HG03175 (cell line): ENCODE data around the gene DYSF.
"Not testable (repeated sequence)": the region's sequence is repeated elsewhere in the genome, so short reads cannot be mapped to it uniquely, and the experiment has no call there.

ENCODE experiments used
- ATAC-seq: cut with Tn5 transposase; IDR thresholded peaks from one replicate; pipeline ENCODE4 v1.9.1; 2021; ENCODE audit warnings: mild to moderate bottlenecking, moderate library complexity; ENCODE audit not compliant: unreplicated experiment

The DYSF gene

DNA sequence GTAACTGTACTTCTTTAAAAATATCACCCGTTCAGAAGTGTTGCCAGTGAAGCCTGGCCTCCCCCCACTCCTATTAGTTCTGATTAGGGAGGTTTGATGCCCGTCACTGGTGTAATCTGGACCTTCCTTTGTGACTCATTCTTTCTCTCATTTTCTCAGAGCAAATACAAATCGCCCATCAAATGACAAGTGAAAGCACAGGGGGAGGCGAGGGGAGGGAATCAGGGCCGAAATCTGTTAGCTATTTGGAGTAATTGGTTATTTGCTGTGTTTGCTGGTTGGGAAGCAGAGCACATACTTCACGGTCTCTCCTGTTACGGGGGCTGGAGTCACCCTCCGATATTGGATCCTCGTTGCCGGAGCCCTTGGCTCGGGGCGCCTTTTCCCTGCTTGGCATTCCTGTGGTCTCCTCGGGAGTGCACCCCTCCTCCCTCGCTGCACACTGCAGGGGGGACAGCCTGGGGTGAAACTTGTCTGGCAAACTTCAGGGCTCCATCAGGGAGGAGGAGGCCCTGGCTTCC, 178.1 kb downstream of the DYSF start:
- no peak for ATAC-seq

- ATAC-seq: no peak
Observed at GRCh38 chr2:71633086-71633485, 179.7 kb downstream of the DYSF start.

DNA sequence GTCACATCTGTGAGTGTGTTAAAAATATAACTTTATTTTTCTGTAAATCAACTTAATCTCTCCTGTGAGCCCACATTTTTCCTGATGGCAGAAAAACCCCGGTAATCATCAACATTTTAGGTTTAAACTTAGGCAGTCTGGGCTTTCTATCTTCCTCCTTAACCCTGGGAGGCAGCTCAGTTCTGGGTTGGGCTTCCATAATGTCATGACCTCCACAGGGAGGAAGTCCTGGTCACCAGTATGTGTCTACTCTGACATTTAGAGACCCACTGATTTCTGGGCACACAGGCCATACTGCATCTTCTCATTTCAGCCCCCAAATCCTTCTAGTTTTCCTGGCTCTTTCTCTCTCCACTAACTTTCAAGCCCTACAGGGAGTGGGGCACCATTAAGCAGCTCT, 181.2 kb downstream of the DYSF start:
- ATAC-seq: no peak

GRCh38 chr2:71635798-71636197, 182.4 kb downstream of the DYSF start:
- ATAC-seq: no peak

- no peak for ATAC-seq
Observed at GRCh38 chr2:71637168-71637567, 183.8 kb downstream of the DYSF start.

DNA sequence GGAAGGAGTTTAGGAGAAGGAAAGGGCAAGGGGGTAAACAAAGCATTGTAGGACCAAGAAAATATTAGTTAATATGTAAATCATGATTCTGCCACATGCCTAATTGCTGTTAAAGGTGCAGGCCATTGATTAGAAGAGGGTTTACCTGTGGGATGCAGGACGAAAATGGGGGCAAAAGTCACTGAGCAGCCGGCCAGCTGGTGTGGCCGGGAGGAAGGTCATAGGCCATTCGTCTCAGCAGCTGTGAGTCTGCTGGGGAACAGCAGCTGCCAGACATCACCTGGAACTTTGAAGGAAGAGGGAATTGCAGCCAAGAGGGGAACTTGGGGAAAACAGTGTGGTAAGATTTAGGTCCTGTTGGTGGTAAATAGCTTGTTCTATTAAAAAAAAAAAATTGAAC, 184.4 kb downstream of the DYSF start:
- no peak for ATAC-seq

GRCh38 chr2:71639735-71640134, 186.4 kb downstream of the DYSF start:
- ATAC-seq: no peak

DNA sequence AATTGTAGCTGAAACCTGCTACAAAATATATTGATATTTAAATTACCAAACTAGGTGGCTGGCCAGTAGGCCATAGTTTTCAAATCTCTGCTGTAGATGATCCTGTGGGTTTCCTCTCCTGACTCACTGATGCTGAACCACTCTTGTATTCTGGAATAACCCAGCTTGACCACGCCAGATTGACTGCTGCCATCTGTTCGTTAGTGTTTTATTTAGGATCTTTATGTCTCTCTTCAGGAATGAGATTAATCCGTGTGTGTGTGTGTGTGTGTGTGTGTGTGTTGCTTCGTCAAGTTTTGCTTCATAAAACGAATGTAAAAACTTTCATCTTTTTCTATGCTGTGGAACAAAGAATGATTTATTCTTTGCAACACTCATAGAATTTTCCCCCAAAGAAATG, 187.1 kb downstream of the DYSF start:
- no peak for ATAC-seq

DNA sequence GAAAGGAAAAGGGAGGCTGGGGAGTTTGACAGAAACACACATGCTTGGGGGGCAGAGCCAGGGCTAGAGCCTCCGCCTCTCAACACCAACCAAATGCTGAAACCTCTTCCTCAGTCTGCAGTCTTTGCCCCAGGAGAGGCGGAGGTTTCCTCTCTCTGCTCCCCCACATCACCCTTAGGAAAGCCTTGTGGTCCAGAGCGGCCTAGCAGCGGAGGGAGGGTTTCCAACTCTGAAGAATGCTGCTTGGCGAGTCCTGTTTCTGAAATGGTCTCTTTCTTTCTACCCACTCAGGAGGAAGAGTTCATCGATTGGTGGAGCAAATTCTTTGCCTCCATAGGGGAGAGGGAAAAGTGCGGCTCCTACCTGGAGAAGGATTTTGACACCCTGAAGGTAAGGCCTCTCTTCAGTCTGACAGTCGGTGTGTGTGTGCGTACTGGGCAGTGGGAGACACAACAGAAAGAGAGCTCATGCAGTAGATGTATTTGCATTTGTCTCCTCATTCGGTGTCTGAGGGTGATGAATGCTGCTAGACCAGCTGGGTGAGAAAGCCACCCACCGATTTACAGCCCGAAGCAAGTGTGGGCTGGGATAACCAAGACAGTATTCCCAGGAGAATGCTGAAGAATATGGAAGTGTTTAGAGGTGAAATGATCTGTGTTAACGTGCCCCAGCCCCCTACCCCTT, 190.5 kb downstream of the DYSF start:
- no peak for ATAC-seq

GRCh38 chr2:71646028-71646427, 192.7 kb downstream of the DYSF start:
- no peak for ATAC-seq

DNA sequence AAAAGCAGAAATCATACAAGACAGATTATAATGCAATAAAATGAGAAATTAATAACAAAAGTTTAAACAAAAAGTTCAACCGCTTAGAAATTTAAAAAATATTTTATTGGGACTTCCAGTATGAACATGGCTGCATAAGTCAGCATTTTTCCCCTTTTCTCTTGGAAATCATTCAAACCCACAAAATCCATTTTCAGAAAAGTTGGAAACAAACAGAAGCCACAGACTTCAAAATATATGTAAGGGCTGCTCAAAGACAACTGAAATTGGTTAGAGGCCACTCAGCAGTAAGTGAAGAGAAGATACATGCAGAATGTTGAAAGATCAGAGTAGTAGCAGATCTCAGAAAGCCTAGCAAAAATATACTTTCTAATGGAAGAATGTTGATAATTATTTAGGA, 194.0 kb downstream of the DYSF start:
- no peak for ATAC-seq

DNA sequence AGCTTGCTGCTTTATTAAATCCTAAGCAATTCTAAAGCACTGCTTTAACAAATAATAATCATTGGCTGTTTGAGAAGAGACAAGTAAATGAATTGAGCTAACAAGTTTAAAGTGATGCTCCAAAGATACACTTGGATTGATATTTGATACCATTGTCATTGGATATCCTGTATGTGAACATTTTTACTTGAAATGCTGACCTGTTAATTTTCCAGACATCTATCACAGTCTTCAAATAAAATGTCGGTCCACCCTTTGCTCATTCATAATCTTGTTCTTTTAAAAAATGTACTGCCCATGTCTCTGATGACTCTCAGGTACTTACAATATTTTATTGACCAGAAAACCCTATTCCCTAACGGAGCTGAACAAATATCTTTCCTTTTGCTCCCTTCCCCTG, 202.1 kb downstream of the DYSF start:
- ATAC-seq: no peak

GRCh38 chr2:71658256-71658655, 204.9 kb downstream of the DYSF start:
- not testable (repeated sequence) for ATAC-seq

DNA sequence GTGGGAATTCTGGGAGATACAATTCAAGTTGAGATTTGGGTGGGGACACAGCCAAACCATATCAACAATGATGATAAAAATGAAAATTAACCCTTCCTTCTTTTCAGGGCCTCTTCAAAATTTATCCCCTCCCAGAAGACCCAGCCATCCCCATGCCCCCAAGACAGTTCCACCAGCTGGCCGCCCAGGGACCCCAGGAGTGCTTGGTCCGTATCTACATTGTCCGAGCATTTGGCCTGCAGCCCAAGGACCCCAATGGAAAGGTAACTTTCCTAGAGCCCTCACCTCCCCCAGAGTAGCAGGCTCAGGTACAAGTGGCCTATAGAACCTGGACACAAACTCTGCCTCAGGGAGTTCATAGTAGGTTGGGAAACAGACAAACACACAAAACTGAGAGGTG, 205.4 kb downstream of the DYSF start:
- ATAC-seq: no peak

DNA sequence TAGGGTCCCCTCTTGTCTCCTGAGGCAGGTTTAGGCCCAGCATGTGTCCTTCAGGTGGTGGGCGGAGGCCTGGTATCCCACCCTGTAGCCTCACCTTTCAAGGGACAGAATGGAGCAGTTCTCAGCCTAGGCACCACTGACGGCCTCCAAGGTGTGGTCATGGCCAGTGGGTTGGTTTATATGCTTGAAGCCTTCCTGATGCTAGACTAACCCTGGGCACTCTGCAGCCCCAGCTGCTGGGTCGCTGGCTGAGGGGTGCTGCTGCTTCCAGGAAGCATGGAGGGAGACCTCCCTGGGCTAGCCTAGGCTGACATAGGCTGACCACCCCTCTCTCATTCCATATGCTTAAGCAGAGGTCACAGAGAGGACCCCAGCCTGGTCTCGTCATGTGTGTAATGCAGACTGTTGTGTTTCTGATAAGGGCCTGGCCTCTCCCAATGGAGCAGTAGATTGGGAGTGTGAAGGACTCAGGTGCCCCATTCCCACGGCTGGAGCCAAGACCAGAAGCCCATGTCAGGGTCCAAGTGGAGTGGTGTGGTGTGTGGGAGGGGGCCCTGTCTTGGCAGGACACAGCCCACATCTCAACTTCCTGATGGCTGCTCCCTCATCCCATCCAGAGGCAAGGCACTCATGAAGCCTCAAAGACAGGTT, 206.6 kb downstream of the DYSF start:
- ATAC-seq: no peak

DNA sequence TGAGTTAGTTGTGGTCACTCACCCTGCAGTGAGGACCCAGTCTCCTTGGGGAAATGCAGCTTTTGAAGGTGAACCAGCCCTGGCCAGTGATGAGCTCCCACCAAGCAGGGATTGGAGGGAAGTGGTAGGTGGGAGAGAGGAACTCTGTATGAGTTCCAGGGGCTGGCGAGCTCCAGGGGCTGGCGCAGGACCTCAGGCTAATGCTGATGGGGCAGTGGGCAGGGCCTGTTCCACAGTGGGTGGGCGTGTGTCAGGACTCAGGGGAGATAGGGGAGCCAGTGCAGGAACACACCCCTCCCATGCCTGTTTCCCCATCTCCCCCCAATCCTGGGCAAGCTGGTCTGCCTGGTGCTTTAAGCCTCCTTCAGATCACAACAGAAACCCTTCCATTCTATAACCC, 208.4 kb downstream of the DYSF start:
- no peak for ATAC-seq

- ATAC-seq: no peak
Observed at GRCh38 chr2:71662665-71663394, 209.5 kb downstream of the DYSF start.

DNA sequence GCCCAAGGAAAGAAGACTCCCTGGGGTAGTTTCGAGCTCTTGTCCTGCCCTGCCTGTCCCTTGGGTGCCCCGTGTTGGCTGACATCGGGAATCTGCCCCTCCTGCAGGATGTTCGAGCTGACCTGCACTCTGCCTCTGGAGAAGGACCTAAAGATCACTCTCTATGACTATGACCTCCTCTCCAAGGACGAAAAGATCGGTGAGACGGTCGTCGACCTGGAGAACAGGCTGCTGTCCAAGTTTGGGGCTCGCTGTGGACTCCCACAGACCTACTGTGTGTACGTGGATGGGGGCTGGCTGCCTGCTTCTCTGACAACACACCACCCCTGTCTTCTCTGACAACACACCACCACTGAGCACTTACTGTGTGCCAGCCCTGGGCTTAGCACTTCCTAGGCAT, 210.8 kb downstream of the DYSF start:
- ATAC-seq: no peak

DNA sequence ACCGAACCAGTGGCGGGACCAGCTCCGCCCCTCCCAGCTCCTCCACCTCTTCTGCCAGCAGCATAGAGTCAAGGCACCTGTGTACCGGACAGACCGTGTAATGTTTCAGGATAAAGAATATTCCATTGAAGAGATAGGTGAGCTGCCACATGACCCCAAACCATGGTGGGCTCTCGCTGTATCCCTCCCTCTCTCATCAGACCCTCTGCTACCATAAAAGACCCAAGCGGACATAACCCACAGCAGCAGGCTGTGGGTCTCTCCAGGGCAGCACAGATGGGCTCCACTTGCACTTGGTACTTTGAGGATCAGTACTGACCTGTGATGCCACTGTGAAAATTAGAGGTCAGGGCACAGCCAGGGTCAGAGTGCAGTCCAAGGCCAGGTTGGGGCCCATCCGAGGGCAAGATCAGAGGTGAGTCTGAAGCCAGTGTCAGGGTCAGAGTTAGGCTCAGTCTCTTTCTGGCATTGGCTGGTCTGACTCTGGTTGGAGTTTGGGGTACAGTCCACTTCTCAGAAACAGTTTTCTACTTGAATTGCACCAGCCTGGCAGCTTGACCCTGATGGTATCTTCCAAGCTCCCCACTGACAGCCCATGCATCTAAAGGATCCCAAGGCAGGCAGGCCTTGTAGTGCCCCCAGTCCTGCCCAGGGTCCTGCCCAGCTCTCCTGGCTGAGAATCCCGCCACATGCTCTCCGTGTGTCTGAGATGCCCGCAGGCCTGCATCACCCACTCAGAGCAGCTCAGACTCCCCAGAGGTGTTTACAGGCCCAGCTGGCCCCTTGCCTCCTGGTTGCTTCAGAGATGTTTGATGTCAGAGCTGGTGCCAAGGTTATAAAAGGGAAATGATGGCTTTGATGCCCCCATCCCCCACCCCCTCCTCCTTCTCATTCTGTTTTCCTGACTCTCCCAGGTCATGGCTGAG, 212.1 kb downstream of the DYSF start:
- no peak for ATAC-seq

DNA sequence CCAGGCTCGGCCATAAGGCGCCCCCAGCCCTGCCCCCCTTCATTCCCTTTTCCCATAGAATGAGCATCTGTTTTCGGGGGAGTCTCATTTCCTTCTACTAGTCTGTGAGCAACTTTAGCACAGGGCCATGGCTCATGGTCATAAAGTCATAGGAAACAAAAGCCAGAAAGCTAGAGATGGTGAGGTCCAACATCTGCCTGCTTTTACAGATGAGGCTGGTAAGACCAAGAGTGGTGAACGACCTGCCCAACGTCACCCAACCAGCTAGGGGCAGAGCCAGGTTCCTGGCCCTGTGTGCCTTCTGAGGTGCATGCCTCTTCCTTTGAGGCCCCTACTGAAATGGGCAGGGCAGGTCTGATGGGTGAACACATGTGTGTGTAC, 212.7 kb downstream of the DYSF start:
- ATAC-seq: no peak
